HG02678 (cell line): ENCODE measurements around the gene PIP4K2A.

Experiments
- ATAC-seq: cut with Tn5 transposase; IDR thresholded peaks from one replicate; pipeline ENCODE4 v1.9.1; 2021; ENCODE audit warnings: mild to moderate bottlenecking, moderate library complexity; ENCODE audit not compliant: unreplicated experiment

PIP4K2A gene

DNA sequence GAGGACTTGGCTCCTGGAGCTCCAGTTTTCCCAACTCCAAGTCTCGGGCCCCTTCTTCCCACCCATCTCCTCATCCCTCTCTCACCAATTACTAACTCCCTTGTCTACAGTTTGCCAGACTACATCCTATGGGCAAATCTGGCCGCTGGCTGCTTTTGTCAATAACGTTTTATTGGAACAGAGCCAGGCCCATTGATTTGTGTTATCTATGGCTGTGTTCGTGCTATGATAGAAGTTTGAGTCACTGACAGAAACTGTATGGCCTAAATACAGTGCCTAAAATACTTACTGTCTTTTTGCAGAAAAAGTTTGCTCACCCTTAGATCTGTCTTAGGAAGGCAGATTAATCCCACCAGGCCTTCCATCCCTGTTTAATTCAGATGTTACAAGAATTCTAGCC, 71.3 kb downstream of the PIP4K2A start:
- ATAC-seq = no peak

- ATAC-seq = no peak
Observed at GRCh38 chr10:22641743-22642142, 72.6 kb downstream of the PIP4K2A start.

DNA sequence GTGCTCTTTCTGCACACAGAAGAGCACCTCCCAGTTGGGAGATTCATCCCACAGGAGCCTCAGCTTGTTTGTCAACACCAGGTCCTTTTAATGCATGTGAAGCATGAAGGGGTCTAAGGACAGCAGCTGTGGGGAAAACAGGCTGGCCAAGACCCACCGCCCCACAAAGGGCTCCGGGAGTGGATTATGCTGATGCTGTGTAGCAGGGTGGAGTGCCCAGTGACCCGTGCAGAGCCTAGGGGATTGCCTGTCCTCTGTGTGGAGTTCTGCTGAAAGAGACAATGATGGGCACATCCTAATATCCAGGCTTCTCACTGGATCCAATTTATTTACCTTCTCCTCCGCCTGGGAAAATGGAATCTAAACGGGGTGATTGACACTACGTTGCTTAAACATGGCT, 74.0 kb downstream of the PIP4K2A start:
- ATAC-seq = no peak

GRCh38 chr10:22638863-22639262, 75.5 kb downstream of the PIP4K2A start:
- no peak for ATAC-seq

GRCh38 chr10:22637491-22637890, 76.9 kb downstream of the PIP4K2A start:
- ATAC-seq = peak; percentile 36

DNA sequence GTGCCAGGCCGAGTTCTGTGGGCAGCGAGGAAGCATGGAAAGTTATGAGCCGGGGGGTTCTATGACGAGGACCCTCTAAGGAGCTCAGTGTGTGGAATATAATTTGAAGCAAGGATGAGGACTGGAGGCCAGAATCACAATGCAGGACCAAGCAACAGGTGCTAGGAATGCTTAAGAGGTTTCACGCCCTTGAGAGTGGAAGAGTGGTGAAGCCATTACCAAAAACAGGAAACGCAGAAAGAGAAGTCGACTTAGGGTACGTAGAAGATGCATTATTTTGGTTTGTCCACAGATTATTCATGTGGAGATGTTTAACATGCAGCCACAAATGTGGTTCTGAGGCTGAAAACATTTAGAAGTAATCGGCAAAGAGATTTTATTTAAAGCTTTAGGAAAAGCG, 78.7 kb downstream of the PIP4K2A start:
- ATAC-seq = peak; percentile 35

GRCh38 chr10:22634606-22635459, 79.5 kb downstream of the PIP4K2A start:
- ATAC-seq = no peak

- no peak for ATAC-seq
Observed at GRCh38 chr10:22634093-22634492, 80.3 kb downstream of the PIP4K2A start.

DNA sequence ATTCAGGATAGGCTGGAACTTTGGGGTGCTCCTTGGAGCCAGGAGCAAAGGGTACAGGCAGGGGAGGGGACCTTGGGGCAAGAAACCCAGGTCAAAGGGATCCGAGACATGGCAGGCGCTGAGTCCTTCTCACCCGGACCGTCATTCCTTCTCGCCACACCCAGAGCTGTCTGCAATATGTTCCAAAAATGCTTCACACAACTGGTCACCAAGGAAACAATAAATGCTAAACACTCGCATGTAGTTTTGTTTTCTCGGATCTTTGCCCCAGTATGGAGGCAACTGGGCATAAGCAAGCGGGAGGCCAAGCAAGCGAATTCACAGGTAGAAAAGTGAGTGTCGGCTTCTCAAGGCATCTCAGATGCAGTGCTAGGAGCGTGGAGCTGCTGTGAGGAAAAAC, 80.8 kb downstream of the PIP4K2A start:
- ATAC-seq = no peak

- ATAC-seq = no peak
Observed at GRCh38 chr10:22633106-22633505, 81.3 kb downstream of the PIP4K2A start.

GRCh38 chr10:22631646-22632278, 82.6 kb downstream of the PIP4K2A start:
- ATAC-seq = no peak

- ATAC-seq = no peak
Observed at GRCh38 chr10:22631185-22631584, 83.2 kb downstream of the PIP4K2A start.

GRCh38 chr10:22630234-22631174, 83.9 kb downstream of the PIP4K2A start:
- ATAC-seq = peak; percentile 86

GRCh38 chr10:22629852-22630233, 84.5 kb downstream of the PIP4K2A start:
- peak; percentile 30 for ATAC-seq

DNA sequence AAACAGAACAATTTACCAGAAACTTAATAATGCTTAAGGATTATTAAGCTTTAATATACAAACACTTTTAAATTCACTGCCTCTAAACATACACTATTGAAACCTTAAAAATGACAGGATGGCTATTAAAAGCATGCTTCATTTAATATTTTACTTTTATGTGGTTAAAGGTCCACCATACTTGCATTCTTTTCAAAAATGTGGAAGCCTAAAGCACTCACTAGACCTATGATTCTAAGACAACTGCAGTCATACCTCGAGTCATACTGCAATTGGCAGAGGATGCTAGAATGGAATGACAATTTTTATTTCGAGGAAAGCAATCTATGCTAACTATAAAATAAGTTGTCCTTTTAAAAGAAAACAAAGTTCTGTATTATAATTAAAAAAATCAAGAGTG, 85.3 kb downstream of the PIP4K2A start:
- ATAC-seq = no peak

DNA sequence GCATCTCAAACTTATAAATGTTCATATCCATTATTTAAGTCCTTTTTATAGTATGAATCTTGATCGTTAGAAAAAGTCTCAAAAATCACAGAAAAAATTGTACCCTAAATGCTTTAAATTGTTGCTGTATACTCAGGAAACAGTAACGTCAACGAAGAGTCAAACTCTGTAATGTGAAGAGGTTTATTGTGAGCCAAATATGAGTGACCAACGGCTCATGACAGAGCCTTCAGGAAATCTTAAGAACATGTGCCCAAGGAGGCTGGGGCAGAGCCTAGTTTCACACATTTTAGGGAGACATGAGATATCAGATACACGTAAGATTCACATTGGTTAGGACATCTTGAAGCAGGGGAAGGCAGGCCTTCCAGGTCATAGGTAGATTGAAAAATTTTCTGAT, 86.1 kb downstream of the PIP4K2A start:
- no peak for ATAC-seq

GRCh38 chr10:22626784-22627183, 87.6 kb downstream of the PIP4K2A start:
- no peak for ATAC-seq

DNA sequence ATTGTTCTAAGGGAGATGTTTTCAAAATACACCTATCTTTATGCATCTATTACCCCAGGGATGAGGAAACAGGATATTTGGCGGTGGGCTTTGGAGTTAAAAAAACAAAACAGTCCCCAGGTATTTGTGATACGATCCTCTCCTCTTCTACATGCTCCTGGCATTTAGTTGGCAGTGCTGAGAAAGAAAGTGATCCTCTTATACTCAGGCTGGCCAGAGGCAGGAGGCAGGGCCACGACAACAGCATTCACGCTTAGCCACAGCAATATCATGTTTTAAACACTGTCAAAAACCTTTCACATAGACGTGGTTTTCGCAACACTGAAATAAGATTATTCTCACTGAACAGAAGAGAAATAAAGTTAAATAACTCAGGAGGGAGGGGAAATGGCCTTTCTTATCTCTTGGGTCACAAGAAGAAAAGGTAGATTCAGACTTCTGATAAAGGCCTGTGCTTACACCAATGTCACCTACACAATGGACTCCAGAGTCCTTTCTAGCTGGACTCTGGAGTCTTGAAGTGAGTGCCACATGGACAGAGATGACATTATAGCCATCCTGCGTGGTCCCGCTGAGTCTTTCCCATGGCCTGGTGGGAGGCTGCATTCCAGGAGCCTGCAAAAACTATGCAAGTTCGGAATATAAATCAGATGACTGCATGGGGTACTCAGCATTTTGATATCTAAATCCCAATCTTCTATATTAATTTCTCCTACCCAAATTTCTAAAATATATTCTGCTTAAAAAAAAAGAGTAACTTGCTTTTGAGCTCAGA, 88.7 kb downstream of the PIP4K2A start:
- ATAC-seq = no peak

DNA sequence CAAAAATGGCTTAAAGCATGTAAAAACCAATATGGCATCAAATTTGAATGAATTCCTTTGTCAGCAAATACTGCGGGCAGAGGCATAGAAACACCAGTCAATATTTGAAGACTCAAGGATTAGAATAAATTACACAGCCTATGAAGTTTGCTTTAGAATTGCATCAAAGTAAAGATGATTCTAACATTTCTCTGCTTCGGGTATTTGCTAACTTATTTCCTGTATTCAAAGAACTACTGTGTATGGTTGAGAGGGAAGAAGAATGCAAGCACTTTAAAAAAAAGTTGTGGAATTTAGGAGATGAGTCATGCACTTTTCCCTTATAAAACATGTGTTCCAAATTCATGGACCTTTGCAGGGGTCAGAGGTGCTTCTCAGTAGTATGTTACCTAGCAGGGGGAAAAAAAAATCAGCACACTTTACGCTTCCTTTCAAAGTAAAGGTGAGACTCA, 90.1 kb downstream of the PIP4K2A start:
- no peak for ATAC-seq

GRCh38 chr10:22623633-22624253, 90.6 kb downstream of the PIP4K2A start:
- no peak for ATAC-seq
